HG02973 (cell line): ENCODE data around the gene WDR31.
A peak's percentile ranks its signal among the peaks of the same experiment; 100 is the strongest.
"Not testable (repeated sequence)": the region's sequence is repeated elsewhere in the genome, so short reads cannot be mapped to it uniquely, and the experiment has no call there.

ENCODE experiments used
- ATAC-seq: cut with Tn5 transposase; IDR thresholded peaks from one replicate; pipeline ENCODE4 v1.9.1; 2021; ENCODE audit warnings: moderate library complexity; ENCODE audit not compliant: unreplicated experiment

WDR31 gene

DNA sequence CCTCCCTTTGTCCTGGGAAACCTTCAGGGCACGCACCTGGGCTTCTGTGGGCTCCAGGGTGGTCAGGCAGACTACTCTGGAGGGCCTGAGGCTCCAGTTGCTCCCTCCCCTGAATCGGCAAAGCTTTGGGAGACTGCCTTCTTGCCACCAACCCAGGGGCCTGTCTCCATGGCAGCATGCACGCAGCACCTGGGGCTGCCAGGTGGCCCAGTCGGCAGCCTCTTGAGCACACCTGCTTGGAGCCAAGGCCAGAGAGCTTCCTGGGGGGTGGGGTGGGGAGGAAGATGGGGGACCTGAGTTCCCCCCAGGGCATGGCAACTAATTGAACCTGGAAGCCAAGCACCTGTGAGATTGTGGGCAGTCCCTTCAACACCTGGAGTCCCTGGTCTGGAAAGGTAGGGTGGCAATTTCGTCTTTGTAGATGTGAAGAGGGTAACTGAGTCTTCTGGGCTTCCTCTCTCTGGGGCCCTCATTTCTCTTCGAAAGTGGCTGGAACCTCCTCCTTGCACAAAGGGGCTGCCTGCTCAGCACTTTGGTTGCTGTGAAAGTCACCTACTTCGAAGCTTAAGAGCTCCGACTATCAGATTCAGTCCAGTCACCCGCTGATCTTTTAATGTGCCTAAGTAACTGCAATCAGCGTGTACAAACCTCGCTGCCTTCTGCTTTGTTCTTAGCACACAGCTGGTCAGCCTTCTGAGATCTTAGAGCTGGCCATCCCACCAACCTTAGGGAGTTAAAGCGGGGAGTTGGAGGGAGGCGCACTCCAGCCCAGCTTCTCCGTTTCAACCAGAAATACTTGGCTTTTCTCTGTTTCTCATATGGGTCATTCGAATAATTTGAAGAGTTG lies 40.9 kb downstream of the WDR31 start:
- ATAC-seq: no peak

DNA sequence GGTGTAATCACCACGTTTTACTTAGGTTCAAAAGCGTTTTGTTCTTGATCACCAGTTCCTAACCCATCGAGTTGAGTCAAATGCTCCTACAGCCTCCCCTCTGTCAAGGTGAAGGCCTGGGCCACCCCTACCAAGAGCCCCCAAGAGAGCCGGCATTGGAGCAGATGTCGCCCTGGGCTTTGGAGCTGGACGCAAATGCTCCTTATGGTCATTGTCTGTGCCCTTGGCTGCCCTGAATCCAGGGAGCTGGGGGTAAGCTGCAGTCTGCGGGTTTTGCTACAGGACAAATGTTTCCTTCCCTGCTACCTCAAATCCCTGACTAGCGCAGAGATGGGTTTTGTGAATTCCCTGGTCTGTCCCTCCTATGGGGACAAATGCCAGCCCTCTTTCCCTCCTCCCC lies 41.8 kb downstream of the WDR31 start:
- no peak for ATAC-seq

DNA sequence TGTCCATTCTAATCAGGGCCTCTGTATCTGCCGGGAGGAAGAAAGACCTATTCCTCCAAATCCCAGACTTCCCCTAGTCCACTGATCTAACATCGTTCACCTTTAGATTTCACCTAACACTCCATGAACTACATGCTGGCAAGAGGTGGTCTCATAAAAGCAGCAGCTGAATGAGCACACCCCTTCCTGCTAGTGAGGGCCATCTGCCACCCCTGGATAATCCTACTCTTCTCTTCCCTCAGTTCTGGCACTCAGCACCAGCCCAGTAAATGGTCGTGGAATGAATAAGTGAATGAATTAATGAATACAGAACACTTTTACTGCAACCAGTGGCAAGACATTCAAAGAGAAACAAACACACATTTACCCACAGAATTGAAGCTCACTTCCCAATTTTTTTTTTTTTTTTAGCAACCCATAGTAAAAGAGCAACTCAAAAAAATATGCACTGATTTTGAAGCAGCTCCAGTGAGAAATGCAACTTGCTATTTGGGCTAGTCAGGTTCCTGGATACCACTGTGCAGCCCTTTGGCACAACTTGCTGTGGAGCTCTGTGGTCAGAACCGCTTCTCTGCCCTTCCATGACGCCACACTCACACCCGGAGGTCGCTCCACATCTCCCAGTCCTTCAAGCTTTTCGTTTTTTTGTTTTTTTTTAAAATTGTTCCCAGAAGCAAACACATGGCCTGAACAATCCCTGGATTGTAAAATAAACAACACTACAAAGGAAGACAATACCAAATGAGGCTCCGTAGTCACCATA lies 43.1 kb downstream of the WDR31 start:
- no peak for ATAC-seq

DNA sequence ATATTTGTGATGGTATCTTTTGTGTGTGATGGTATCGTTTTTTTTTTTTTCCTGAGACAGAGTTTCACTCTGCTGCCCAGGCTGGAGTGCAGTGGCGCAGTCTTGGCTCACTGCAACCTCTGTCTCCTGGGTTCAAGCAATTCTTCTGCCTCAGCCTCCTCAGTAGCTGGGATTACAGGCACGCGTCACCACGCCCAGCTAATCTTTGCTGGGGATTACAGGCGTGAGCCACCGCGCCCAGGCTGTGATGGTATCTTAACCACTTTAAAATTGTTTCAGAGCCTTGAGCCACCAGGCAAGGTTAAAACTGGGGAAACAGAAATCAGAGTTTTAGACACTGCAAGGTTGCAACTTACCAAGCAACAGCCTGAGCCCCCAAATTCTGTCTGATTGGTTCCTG lies 43.8 kb downstream of the WDR31 start:
- ATAC-seq: not testable (repeated sequence)

DNA sequence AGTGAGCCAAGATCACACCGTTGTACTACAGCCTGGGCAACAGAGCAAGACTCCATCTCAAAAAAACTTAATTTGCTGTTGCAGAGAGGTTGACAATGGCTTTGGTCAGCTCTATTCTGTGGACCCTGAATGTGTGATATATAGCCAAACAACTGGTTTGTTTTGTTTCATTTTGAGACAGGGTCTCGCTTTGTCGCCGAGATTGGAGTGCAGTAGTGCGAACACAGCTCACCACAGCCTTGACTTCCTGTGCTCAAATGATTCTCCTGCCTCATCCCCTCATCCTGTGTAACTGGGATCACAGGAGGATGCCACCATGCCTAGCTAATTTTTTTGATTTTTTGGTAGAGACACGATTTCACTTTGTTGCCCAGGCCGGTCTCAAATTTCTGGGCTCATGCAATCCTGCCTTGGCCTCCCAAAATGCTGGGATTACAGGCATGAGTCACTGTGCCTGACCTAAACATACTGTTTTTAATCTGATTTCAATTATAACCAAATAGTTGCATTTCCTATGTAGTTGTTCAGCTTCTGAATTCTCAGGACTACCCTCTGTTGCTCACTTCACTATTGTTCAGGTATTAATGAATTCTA lies 46.7 kb downstream of the WDR31 start:
- no peak for ATAC-seq

DNA sequence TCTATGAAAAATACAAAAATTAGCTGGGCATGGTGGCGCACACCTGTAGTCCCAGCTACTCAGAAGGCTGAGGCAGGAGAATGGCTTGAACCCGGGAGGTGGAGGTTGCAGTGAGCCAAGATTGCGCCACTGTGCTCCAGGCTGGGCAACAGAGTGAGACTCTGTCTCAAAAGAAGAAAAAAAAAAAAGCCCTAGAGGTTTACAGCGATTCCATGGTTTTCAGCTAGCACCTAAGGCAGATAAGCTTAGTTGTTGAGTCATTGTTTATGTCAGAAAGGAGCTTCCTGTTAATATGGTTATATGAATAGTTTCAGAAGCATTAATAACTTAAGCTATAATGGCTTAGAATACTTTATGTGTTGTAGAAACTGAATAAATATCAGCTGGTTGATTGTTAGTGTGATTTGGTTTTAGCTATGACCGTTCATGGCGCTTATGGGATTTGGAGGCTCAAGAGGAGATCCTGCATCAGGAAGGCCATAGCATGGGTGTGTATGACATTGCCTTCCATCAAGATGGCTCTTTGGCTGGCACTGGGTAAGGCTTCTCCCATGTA lies 49.9 kb downstream of the WDR31 start:
- ATAC-seq: no peak

DNA sequence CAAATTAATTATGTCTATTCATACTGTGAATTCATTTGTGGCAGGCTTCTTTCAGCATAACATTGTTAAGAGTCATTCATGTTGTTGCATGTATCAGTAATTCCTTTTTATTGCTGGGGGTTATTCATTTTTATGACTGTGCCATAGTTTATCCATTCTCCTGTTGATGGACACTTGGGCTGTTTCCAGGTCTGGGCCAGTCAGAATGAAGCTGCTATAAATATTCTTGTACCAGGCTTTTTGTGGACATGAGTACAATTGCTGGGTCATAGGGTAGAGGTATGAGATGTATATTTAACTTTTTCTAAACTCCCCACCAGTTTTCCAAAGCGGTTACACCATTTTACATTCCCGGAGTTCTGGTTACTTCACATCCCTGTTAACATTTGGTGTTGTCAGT lies 51.0 kb downstream of the WDR31 start:
- ATAC-seq: no peak

DNA sequence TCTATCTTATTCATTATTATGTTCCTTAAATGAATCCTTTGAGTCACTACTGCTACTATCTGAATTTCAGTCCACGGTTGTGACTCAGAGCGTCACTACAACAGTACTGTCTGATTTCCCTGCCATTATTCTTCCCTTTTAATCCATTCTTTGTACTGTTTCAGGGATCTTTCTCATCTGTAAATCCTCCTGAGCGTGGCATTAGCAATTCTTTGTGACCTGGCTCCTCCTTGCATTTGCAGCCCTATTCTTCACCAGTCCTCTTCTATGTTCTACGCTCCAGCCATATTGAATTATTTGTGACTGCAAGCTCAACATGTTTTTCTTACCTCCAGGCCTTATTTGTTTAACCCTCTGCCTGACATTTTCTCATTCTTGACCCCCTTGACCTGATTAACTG lies 58.7 kb downstream of the WDR31 start:
- no peak for ATAC-seq

DNA sequence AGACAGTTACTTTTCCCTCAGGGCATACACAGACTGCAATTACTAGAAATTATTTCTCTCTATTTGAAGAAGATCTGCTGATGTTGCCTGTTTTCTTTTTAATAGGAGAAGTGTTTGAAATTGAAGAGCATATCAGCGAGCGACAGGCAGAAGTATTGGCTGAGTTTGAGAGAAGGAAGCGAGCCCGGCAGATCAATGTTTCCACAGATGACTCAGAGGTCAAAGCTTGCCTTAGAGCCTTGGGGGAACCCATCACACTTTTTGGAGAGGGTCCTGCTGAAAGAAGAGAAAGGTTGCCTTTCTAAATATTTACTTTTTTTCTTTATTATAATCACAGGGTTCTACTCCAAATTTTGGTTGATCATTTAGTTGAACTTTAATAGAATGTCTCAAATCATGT lies 61.2 kb downstream of the WDR31 start:
- no peak for ATAC-seq

DNA sequence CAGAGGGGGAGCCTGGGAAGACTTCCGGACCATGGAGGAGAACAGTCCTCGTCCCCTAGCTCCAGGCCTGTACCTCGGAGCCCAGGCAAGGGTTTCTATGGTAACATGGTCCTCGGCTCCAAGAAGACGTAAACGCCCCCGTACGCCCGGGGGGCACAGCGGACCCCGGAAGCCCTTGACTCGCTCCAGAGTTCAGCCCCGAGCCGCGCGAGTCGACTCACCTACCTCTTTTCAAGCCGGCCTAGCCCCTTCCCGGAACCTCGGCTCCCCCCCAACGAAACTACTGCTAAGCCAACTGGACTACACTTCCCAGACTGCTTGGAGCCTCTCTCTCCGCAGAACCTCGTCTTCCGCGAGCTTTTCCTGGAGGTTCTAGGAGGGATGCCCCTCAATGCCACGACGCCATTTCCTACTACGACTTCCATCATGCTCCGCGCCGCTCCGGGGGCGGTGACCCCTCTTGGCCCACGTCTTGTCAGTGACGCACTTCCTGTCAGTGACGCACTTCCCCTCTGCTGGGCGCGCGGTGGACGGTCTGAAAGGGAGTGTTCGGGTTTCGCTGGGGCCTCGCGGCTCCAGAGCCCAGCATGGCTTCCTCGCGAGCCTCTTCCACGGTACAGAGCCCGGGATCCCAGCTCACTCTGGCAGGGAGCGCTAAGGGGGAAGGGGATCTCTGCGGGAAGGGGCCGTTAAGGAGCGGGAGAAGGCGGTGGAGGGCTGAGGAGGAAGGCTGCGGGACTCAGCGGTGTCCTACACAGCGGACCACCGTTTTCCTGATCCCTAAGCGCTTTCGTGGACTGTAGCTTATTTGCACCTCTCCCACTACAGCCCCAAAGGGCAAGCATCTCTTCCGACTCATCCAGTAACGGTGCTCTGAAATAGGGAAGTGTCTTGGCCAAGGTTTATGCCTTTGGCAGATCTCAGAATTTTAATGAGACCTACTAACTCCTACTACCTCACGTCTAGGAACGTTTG lies 64.6 kb downstream of the WDR31 start, which contains the start of the genes CDC26 and PRPF4:
Gene CDC26 (minus strand): TSS at position 416 of the 975 bp plus-strand sequence. CDS start 3,065 bp downstream, outside the sequence.
Gene PRPF4 (plus strand): TSS at position 502 of the 975 bp plus-strand sequence. CDS start 86 bp downstream, at position 588.
- ATAC-seq: peak; percentile 96

DNA sequence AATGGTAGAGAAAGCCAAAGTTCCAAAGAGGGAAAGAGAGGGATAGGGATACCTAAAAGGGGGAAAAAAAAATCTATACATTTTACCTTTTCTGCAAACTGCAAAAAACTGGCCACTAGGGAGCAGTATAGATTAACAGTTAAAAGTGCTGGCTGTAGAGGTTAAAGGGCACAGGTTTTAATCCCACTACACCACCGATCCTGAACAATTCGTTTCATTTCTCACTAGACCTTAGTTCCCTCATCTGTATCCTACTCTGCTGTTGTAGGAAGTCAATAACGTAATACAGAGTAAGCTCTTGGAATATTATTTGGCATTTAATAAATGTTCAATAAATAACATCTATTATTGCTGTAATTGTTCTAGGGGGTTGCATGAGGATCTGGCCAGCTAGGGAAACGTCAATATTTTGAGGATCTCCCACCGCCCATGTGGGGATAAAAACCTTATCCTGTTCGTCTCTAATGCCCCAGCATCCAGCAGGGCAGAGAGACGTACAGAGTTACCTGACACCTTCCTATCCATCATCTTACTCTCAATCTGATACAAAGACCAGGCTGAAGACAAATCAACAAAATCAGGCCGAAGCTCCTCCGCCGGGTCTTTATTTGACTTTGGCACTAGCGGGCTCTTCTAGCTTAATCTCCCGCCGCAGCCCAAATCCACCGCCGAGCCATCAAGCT lies 65.5 kb downstream of the WDR31 start:
- ATAC-seq: peak; percentile 5

DNA sequence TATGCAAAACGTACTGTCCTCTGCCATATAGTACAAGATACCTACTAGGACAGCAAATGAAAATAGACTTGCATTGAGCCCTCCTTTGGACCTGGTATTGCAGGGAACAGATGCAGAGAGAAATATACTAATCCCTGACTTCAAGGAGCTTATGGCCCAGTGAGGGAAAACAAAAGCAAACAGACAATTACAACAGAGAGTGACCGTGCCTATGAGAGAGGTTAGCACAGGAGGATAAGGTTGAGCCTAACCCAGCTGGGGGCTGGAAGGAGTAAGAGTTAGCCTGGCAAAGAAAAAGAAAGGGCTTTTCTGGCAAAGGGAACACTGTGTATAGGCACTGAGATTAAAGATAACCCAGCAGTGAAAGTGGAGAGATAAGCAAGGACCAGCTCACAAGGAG lies 70.2 kb downstream of the WDR31 start:
- ATAC-seq: no peak

DNA sequence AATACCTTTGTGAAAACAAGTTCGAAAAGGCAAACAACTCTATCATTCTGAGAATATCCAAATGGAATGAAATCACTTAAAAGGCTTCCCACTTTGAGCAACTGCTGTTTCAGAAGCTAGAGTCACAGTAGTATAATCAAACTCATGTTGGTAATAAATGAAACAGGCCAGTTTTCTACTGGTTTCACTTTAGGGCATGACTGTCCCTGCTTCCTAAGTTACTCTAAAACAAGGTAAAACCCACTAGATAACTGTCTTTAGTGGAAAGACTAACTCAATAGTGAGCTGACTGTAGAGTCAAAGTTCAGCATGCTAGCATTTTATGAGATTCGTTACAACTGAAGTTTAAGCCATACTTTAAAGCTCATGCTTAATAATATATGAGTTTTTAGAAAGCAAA lies 70.7 kb downstream of the WDR31 start:
- no peak for ATAC-seq

DNA sequence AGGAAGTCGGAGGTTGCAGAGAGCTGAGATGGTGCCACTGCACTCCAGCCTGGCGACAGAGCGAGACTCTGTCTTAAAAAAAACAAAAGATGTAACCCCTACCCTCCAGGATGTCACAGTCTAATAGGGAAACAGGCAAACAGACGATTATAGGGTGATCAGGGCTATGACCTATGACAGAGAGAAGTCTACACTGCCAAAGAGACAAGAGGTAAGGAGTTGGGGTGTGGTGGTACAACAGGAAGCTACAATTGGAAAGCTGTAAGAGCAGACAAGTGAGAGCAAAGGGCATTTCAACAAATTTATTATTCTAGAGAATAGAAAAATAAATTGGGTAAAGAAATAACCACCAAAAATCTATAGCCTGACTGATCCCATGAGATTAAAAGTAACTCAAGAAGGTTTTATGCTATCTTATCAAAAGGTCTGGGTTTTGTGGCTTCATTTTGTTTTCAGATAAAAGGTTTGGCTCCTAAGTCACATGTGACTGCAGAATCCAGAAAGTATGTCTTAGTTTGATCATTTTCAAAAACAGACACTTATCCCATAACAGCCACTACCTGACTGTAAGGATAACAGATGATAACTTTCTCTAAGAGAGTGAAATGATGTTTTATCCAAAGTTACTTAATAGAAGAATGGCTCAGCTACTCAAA lies 72.0 kb downstream of the WDR31 start:
- no peak for ATAC-seq

DNA sequence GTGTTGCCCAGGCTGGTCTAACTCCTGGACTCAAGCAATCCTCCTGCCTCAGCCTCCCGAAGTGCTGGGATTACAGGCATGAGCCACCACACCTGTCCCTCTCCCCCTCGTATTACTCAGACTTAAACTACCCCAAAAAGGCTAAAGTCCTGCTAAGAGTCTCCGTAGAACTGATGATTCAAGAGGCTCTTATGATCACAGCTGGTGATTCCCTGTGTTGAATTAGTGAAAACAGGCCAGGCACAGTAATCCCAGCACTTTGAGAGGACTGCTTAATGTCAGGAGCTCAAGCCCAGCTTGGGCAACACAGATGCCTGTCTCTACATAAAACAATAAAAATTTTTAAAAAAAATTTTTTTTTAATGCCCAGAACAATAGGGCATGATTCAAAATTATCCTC lies 73.9 kb downstream of the WDR31 start:
- ATAC-seq: no peak
